ENCODE data around the gene SHISA4. TPM values are rescaled to one million over a fixed set of nuclear protein-coding genes. Genes with fewer than 3 reads are reported as not detected.

SHISA4 gene
- polyA plus RNA-seq, 3 donors: 1.5 to 3.1 (median 2.3) TPM

DNA sequence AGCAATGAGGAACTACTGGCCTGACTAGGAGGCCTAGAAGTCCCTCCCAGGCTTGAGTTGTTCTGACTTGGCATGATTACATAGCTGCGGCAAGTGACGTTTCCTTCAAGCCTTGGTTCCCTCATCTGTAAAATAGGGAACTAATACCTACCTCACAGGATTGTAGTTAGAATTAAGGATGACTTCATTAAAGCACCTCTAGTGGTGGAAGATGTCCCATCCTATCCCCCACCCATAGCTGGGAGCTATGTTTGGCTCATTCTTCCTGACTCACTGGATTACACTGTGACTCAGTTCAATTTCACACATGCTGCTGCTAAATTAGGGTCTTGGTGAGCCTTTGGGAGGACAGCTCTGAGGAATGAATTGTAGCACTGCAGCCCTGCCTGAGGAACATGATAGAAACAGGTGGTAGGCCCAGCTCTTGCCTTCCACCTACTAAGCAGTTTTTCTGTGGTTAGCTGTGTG is 6.0 kb upstream of the SHISA4 start:
- Mint-ChIP-seq H3K9me3 (peaks cover 0 to 2% (median 0%) of the 10 kb centered on the region in 7 donors), H3K4me3 (no peak overlapping the region), H3K4me1 (peaks cover 41% of the 10 kb centered on the region), H3K27ac (peak overlapping the region; percentile 79 to 95 (median 91)), H3K27me3 (ENCODE audit: low read depth in 3 of 3) (peaks cover 16 to 26% (median 23%) of the 10 kb centered on the region in 3 donors), H3K36me3 (peaks cover 2 to 3% of the 10 kb centered on the region in 2 donors)
- TF ChIP-seq, protein P1, sequence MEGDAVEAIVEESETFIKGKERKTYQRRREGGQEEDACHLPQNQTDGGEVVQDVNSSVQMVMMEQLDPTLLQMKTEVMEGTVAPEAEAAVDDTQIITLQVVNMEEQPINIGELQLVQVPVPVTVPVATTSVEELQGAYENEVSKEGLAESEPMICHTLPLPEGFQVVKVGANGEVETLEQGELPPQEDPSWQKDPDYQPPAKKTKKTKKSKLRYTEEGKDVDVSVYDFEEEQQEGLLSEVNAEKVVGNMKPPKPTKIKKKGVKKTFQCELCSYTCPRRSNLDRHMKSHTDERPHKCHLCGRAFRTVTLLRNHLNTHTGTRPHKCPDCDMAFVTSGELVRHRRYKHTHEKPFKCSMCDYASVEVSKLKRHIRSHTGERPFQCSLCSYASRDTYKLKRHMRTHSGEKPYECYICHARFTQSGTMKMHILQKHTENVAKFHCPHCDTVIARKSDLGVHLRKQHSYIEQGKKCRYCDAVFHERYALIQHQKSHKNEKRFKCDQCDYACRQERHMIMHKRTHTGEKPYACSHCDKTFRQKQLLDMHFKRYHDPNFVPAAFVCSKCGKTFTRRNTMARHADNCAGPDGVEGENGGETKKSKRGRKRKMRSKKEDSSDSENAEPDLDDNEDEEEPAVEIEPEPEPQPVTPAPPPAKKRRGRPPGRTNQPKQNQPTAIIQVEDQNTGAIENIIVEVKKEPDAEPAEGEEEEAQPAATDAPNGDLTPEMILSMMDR (IDR thresholded peaks at IDR 0.05): peak; percentile 40
- Histone ChIP-seq H3K79me2 (ENCODE audit: insufficient read depth, low read length) (no peaks in the 10 kb centered on the region), H3K36me3 (replicated peaks in 1 of 2; ENCODE audit: control insufficient read depth in 1 of 2, insufficient read depth in 2 of 2, low read length in 2 of 2) (no peaks in the 10 kb centered on the region), H3K27me3 (ENCODE audit: control insufficient read depth in 2 of 2, insufficient read depth in 2 of 2, low read length in 2 of 2) (peaks cover 8 to 15% of the 10 kb centered on the region in 2 donors), H3K9me3 (replicated peaks in 1 of 2; ENCODE audit: control insufficient read depth in 1 of 2, insufficient read depth in 1 of 2, low read length in 2 of 2) (no peaks in the 10 kb centered on the region), H3K4me3 (replicated peaks in 1 of 3; ENCODE audit: low read depth in 2 of 3, low read length in 3 of 3) (peak overlapping the region in 1 of 3 experiments; percentile 32), H3K27ac (ENCODE audit: low read depth in 1 of 2, low read length in 2 of 2) (peak overlapping the region; percentile 60 to 85), H3K9ac (ENCODE audit: insufficient read depth, low read length, poor library complexity, severe bottlenecking) (no peak overlapping the region), H3K4me1 (ENCODE audit: control insufficient read depth in 1 of 2, insufficient read depth in 2 of 2, low read length in 2 of 2) (peaks cover 41 to 42% of the 10 kb centered on the region in 2 donors), H3K4me2 (replicated peaks; ENCODE audit: extremely low read depth, low read length, poor library complexity, severe bottlenecking) (peak overlapping the region; percentile 56), H4K20me1 (ENCODE audit: insufficient read depth, low read length) (no peaks in the 10 kb centered on the region), H2AFZ (ENCODE audit: insufficient read depth, low read depth, low read length, poor library complexity, severe bottlenecking) (no peak overlapping the region)
- peak; percentile 94 to 99 (median 98) for DNase-seq
- intact Hi-C loops (cut with micrococcal nuclease): loop anchor here in 1 of 2 donors (5.0 to 10.0 kb wide), 2 partner anchors 55 to 262 kb away; partner anchors contain the start of genes ARL8A and IPO9
- no CpG with 5 or more reads among the region's 2 CpGs for WGBS (ENCODE audit: insufficient coverage)

DNA sequence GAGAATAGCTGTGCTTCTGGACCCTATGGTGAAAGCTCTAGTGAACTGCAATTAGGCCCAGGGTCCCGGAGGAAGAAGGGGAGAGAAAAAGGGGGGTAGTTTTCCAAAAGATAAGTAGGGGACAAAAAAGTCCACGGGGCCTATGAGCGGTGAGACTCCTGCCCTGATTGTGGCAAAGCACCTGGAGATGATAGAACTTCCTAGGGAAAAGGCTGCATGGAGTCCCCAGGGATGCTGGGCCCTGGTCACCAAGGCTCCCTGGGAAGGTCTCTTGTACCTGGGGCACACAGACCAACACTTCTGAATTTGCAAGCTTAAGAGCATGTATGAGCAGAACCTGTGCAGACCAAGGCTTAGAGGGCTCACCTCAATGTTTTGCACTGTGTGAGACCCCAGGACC is 5.4 kb upstream of the SHISA4 start:
- intact Hi-C loops (cut with micrococcal nuclease): loop anchor here in 1 of 2 donors (5.0 to 10.0 kb wide), 2 partner anchors 56 to 262 kb away; partner anchors contain the start of genes ARL8A and IPO9
- H2AFZ ChIP-seq (ENCODE audit: insufficient read depth, low read depth, low read length, poor library complexity, severe bottlenecking): no peak overlapping the region
- H3K4me2 ChIP-seq (replicated peaks; ENCODE audit: extremely low read depth, low read length, poor library complexity, severe bottlenecking): peak overlapping the region; percentile 56
- peaks cover 21 to 31% (median 28%) of the 10 kb centered on the region in 3 donors for H3K27me3 Mint-ChIP-seq (ENCODE audit: low read depth in 3 of 3)
- peaks cover 43% of the 10 kb centered on the region for H3K4me1 Mint-ChIP-seq
- H3K4me1 ChIP-seq (ENCODE audit: control insufficient read depth in 1 of 2, insufficient read depth in 2 of 2, low read length in 2 of 2): peaks cover 42 to 44% of the 10 kb centered on the region in 2 donors
- TF ChIP-seq, protein P1 (IDR thresholded peaks at IDR 0.05): no peak
- no peaks in the 10 kb centered on the region for H3K9me3 ChIP-seq (replicated peaks in 1 of 2; ENCODE audit: control insufficient read depth in 1 of 2, insufficient read depth in 1 of 2, low read length in 2 of 2)
- H4K20me1 ChIP-seq (ENCODE audit: insufficient read depth, low read length): no peaks in the 10 kb centered on the region
- H3K79me2 ChIP-seq (ENCODE audit: insufficient read depth, low read length): no peaks in the 10 kb centered on the region
- DNase-seq: no peak
- H3K4me3 Mint-ChIP-seq: no peak overlapping the region
- WGBS (ENCODE audit: insufficient coverage): 93% methylated on average over 3 of the region's 3 CpGs
- H3K27me3 ChIP-seq (ENCODE audit: control insufficient read depth in 2 of 2, insufficient read depth in 2 of 2, low read length in 2 of 2): peaks cover 13 to 21% of the 10 kb centered on the region in 2 donors
- peak overlapping the region in 1 of 2 donors; percentile 85 for H3K27ac ChIP-seq (ENCODE audit: low read depth in 1 of 2, low read length in 2 of 2)
- peak overlapping the region; percentile 77 to 94 (median 91) for H3K27ac Mint-ChIP-seq
- H3K36me3 ChIP-seq (replicated peaks in 1 of 2; ENCODE audit: control insufficient read depth in 1 of 2, insufficient read depth in 2 of 2, low read length in 2 of 2): no peaks in the 10 kb centered on the region
- peak overlapping the region; percentile 5 for H3K9ac ChIP-seq (ENCODE audit: insufficient read depth, low read length, poor library complexity, severe bottlenecking)
- H3K4me3 ChIP-seq (replicated peaks in 1 of 3; ENCODE audit: low read depth in 2 of 3, low read length in 3 of 3): peak overlapping the region in 1 of 3 experiments; percentile 32
- H3K36me3 Mint-ChIP-seq: peaks cover 3 to 4% of the 10 kb centered on the region in 2 donors
- H3K9me3 Mint-ChIP-seq: peaks cover 0 to 6% (median 0%) of the 10 kb centered on the region in 7 donors
